ENCODE data around the gene STX3.
"Not testable (repeated sequence)": the region's sequence is repeated elsewhere in the genome, so short reads cannot be mapped to it uniquely, and the experiment has no call there.

The STX3 gene

DNA sequence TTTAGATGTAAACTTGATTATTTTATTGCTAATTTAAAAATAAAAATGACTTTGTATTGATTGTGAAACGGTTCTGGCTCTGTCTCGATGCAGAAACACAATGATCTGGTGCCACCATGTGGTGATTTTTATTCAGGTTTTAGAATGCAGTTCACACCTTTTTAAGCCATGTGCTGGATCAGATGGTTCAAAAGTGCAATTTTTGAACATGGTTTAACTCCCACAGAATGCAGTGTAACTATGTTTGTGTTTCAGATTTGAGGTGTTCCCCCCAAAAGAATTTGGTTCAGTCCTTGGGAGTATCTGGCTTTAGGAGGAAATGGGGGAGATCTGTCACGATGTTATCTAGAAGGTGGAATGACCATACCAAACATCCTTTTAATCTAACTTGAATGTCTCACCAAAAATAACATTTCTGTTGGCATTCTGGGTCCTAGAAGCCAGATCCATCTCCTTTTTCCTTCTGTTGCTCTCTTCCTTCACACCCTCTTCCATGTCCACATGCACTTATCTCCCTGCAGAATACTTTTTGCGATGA, 47.5 kb downstream of the STX3 start:
- no peak overlapping the region for H3K9ac ChIP-seq (ENCODE audit: low read length)
- no peaks in the 10 kb centered on the region for H3K4me1 ChIP-seq (ENCODE audit: control insufficient read depth, insufficient read depth, low read length)
- H3K4me3 ChIP-seq (ENCODE audit: low read length): no peak overlapping the region
- no peaks in the 10 kb centered on the region for H3K27me3 ChIP-seq (ENCODE audit: control insufficient read depth, insufficient read depth, low read length)
- no peak overlapping the region for H3K27ac ChIP-seq (ENCODE audit: low read depth, low read length)
- H3K36me3 ChIP-seq (ENCODE audit: control insufficient read depth, insufficient read depth, low read length): peaks cover 14% of the 10 kb centered on the region

DNA sequence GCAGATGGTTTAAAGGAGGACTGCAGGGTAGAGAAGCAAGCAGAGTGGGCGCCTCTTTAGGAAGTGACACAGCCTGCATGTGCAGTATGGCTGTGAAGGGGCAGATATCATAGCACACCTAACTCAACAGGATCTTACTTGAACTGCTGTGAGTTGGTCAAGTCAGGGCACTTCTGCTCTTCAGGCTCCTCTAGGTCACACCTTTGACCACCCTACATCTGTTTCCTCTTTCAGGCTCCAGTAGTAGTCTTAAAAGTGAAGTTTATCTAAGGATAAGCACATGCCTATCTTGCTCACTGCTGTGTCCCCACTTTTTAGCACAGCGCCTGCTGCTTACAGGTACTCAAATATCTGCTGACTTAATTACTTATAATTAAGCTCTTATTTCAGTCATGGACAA, 48.9 kb downstream of the STX3 start:
- no peak overlapping the region for H3K27ac ChIP-seq (ENCODE audit: low read depth, low read length)
- H3K4me1 ChIP-seq (ENCODE audit: control insufficient read depth, insufficient read depth, low read length): no peaks in the 10 kb centered on the region
- H3K36me3 ChIP-seq (ENCODE audit: control insufficient read depth, insufficient read depth, low read length): peaks cover 14% of the 10 kb centered on the region
- no peaks in the 10 kb centered on the region for H3K27me3 ChIP-seq (ENCODE audit: control insufficient read depth, insufficient read depth, low read length)
- H3K4me3 ChIP-seq (ENCODE audit: low read length): no peak overlapping the region
- H3K9ac ChIP-seq (ENCODE audit: low read length): no peak overlapping the region

DNA sequence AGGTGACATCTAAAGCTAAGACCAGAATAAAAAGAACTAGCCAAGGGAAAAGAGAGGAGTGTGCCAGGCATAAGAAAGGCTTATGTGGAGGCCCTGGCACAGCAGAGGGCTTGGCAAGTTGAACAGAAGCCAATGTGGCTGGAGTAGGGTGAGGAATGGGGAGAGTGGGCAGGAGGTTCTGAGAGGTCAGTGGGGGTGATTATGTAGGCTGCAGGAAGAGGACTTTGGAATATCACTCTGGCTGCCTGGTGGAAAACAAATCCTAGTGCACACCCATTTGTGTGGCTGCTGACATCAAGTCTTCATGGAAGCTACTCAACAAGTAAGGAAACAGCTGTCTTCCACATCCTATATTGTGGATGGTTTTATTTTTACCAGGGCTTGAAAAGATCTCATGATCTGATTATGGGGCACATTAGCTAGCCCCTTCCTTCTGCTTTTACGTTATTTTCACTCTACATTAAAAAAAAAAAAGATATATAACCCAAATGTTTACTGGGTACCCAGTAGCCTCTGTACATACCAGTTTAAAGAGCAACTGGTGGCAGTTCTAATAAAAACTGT, 52.0 kb downstream of the STX3 start:
- H3K9ac ChIP-seq (ENCODE audit: low read length): no peak overlapping the region
- H3K27ac ChIP-seq (ENCODE audit: low read depth, low read length): no peak overlapping the region
- peaks cover 5% of the 10 kb centered on the region for H3K4me1 ChIP-seq (ENCODE audit: control insufficient read depth, insufficient read depth, low read length)
- peaks cover 14% of the 10 kb centered on the region for H3K36me3 ChIP-seq (ENCODE audit: control insufficient read depth, insufficient read depth, low read length)
- no peaks in the 10 kb centered on the region for H3K27me3 ChIP-seq (ENCODE audit: control insufficient read depth, insufficient read depth, low read length)
- no peak overlapping the region for H3K4me3 ChIP-seq (ENCODE audit: low read length)

DNA sequence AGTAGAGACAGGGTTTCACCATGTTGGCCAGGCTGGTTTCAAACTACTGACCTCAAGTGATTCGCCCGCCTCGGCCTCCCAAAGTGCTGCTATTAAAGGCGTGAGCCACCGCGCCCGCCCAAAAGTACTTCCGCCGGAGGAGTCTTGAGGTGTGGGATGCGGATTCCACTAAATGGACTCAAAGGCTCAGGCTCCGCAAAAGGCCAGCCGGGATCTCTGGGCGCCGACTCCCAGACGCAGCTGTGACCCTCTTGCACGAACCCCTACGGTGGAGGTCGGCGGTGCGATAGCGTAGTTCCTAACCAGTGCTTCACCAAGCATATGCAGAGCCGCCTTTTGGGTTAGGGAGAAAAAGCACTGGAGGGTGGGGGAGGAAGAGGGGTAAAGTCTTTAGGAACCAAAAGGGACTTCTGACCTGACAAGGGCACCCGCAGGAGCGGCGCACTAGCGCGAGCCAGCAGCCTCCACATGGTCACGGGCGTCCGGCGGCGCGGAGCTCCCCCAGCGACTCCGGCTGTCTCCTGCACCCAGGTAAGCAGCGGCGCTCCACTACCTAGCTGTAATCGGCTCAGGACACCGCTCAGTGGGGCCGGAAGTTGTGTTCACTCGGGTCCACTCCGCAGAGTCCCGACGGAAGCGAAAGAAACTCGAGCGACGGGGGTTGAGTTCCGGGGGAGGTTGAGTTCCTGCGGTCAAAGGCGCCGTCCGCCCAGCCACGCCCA, 55.2 kb downstream of the STX3 start, which contains the start of gene MRPL16:
Gene MRPL16 (minus strand): TSS at position 590 of the 722 bp plus-strand sequence. CDS start 120 bp downstream, at position 470.
- Histone ChIP-seq H3K36me3 (ENCODE audit: control insufficient read depth, insufficient read depth, low read length) (peaks cover 14% of the 10 kb centered on the region), H3K27me3 (ENCODE audit: control insufficient read depth, insufficient read depth, low read length) (no peaks in the 10 kb centered on the region), H3K9ac (ENCODE audit: low read length) (peak within 1 kb of the TSS; percentile 79), H3K27ac (ENCODE audit: low read depth, low read length) (peak within 1 kb of the TSS; percentile 68), H3K4me1 (ENCODE audit: control insufficient read depth, insufficient read depth, low read length) (peaks cover 5% of the 10 kb centered on the region), H3K4me3 (ENCODE audit: low read length) (peak within 1 kb of the TSS; percentile 75)

- Histone ChIP-seq H3K4me1 (ENCODE audit: control insufficient read depth, insufficient read depth, low read length) (peaks cover 5% of the 10 kb centered on the region), H3K4me3 (ENCODE audit: low read length) (peak overlapping the region; percentile 75), H3K36me3 (ENCODE audit: control insufficient read depth, insufficient read depth, low read length) (peaks cover 14% of the 10 kb centered on the region), H3K9ac (ENCODE audit: low read length) (no peak overlapping the region), H3K27me3 (ENCODE audit: control insufficient read depth, insufficient read depth, low read length) (no peaks in the 10 kb centered on the region), H3K27ac (ENCODE audit: low read depth, low read length) (peak overlapping the region; percentile 52)
Measured at GRCh38 chr11:59810911-59811259, 55.7 kb downstream of the STX3 start.

DNA sequence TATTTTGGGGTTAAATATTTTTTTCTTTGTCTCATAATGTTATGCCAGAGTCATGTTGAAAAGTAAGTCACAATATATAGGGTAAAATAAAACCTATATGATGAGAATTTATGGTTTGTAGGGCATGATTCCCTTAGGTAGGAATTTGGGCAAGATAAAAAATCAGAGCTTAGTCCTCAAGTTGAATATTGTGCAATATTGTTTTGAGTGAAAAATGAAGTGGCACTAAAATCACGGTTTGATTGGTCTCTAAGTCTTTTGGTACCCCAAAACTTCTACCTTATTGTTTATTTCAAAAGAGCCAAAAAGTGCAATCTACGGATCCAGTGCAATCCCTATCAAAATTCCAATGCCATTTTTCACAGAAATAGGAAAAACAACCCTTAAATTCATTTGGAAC, 57.0 kb downstream of the STX3 start:
- no peak overlapping the region for H3K27ac ChIP-seq (ENCODE audit: low read depth, low read length)

DNA sequence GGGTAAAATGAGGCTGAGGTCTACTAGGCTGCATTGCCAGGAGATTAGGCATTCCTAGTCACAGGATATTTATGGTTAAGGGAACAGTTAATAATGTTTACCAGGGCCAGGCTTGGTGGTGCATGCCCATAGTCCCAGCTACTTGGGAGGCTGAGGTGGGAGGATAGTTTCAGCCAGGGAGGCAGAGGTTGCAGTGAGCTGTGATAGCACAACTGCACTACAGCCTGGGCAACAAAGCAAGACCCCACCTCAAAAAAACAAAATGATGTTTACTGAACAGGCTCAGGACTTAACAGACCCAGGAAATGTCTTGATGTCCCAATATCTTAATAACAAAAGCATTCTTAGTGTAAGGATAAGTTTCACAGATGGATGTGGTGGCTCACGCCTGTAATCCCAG, 58.2 kb downstream of the STX3 start:
- no peak overlapping the region for H3K27ac ChIP-seq (ENCODE audit: low read depth, low read length)
- no peak overlapping the region for H3K9ac ChIP-seq (ENCODE audit: low read length)
- no peaks in the 10 kb centered on the region for H3K36me3 ChIP-seq (ENCODE audit: control insufficient read depth, insufficient read depth, low read length)
- H3K4me1 ChIP-seq (ENCODE audit: control insufficient read depth, insufficient read depth, low read length): peaks cover 5% of the 10 kb centered on the region
- H3K4me3 ChIP-seq (ENCODE audit: low read length): no peak overlapping the region
- no peaks in the 10 kb centered on the region for H3K27me3 ChIP-seq (ENCODE audit: control insufficient read depth, insufficient read depth, low read length)

More for the DNA sequence above, 57.0 kb downstream of the STX3 start:
- Histone ChIP-seq H3K9ac (ENCODE audit: low read length) (no peak overlapping the region), H3K4me1 (ENCODE audit: control insufficient read depth, insufficient read depth, low read length) (peaks cover 5% of the 10 kb centered on the region), H3K36me3 (ENCODE audit: control insufficient read depth, insufficient read depth, low read length) (peaks cover 2% of the 10 kb centered on the region), H3K27me3 (ENCODE audit: control insufficient read depth, insufficient read depth, low read length) (no peaks in the 10 kb centered on the region), H3K4me3 (ENCODE audit: low read length) (no peak overlapping the region)

DNA sequence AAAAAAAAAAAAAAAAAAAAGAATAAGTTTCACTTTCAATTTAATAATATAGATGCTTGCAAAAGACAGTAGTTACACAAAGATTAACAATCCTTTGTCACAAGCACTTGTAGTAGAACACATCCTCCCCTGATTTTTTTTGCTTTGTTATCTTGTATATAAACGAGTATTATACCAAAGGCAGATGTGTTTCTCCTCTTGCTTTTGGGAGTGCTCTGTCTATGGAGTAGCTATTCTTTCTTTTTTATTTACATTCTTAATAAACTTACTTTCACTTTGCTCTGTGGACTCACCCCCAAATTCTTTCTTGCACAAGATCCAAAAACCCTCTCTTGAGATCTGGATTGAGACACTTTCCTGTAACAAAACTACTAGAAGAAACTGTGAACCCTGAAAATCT, 58.8 kb downstream of the STX3 start:
- H3K4me1 ChIP-seq (ENCODE audit: control insufficient read depth, insufficient read depth, low read length): peaks cover 5% of the 10 kb centered on the region
- H3K9ac ChIP-seq (ENCODE audit: low read length): no peak overlapping the region
- H3K27me3 ChIP-seq (ENCODE audit: control insufficient read depth, insufficient read depth, low read length): no peaks in the 10 kb centered on the region
- no peaks in the 10 kb centered on the region for H3K36me3 ChIP-seq (ENCODE audit: control insufficient read depth, insufficient read depth, low read length)
- no peak overlapping the region for H3K27ac ChIP-seq (ENCODE audit: low read depth, low read length)
- H3K4me3 ChIP-seq (ENCODE audit: low read length): no peak overlapping the region

- H3K27me3 ChIP-seq (ENCODE audit: control insufficient read depth, insufficient read depth, low read length): no peaks in the 10 kb centered on the region
- no peaks in the 10 kb centered on the region for H3K4me1 ChIP-seq (ENCODE audit: control insufficient read depth, insufficient read depth, low read length)
- H3K4me3 ChIP-seq (ENCODE audit: low read length): no peak overlapping the region
- no peak overlapping the region for H3K9ac ChIP-seq (ENCODE audit: low read length)
- no peak overlapping the region for H3K27ac ChIP-seq (ENCODE audit: low read depth, low read length)
- no peaks in the 10 kb centered on the region for H3K36me3 ChIP-seq (ENCODE audit: control insufficient read depth, insufficient read depth, low read length)
Measured at GRCh38 chr11:59815754-59816153, 60.6 kb downstream of the STX3 start.

DNA sequence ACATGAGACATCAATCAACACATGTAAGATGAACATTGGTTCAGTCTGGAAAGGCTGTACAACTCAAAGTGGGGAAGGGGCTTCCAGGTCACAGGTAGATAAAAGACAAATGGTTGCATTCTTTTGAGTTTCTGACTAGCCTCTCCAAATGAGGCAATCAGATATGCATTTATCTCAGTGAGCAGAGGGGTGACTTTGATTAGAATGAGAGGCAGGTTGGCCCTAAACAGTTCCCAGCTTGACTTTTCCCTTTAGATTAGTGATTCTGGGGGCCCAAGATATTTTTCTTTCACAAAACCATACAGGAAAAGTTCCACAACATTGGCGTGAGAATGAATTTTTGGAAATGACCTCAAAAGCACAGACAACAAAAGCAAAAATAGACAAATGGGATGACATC, 61.3 kb downstream of the STX3 start:
- not testable (repeated sequence) for H3K9ac ChIP-seq (ENCODE audit: low read length); H3K27ac ChIP-seq (ENCODE audit: low read depth, low read length); H3K36me3 ChIP-seq (ENCODE audit: control insufficient read depth, insufficient read depth, low read length); H3K4me1 ChIP-seq (ENCODE audit: control insufficient read depth, insufficient read depth, low read length); H3K4me3 ChIP-seq (ENCODE audit: low read length); H3K27me3 ChIP-seq (ENCODE audit: control insufficient read depth, insufficient read depth, low read length)

DNA sequence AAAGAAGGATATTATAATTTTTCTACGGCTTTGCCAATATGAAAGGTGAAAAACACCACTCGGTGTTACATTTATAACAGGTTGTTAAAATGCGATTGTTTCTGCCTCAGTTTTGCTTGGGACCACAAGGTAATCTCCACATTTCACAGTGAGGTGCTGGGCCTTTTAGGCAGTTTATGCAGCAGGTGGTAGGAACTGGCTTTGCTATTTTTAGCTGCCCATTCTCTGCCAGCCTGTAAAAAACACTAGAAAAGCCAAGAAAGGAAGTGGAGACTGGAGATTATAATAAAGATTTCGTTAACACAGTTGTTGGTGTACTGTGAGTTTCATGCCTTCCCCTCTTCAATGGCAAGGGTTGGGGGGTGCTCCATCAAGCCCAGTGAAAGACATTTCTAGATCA, 63.4 kb downstream of the STX3 start:
- Histone ChIP-seq H3K27me3 (ENCODE audit: control insufficient read depth, insufficient read depth, low read length) (no peaks in the 10 kb centered on the region), H3K27ac (ENCODE audit: low read depth, low read length) (no peak overlapping the region), H3K4me1 (ENCODE audit: control insufficient read depth, insufficient read depth, low read length) (no peaks in the 10 kb centered on the region), H3K36me3 (ENCODE audit: control insufficient read depth, insufficient read depth, low read length) (no peaks in the 10 kb centered on the region), H3K9ac (ENCODE audit: low read length) (no peak overlapping the region), H3K4me3 (ENCODE audit: low read length) (no peak overlapping the region)

- no peaks in the 10 kb centered on the region for H3K36me3 ChIP-seq (ENCODE audit: control insufficient read depth, insufficient read depth, low read length)
- no peak overlapping the region for H3K9ac ChIP-seq (ENCODE audit: low read length)
- H3K4me3 ChIP-seq (ENCODE audit: low read length): no peak overlapping the region
- no peak overlapping the region for H3K27ac ChIP-seq (ENCODE audit: low read depth, low read length)
- H3K27me3 ChIP-seq (ENCODE audit: control insufficient read depth, insufficient read depth, low read length): no peaks in the 10 kb centered on the region
- H3K4me1 ChIP-seq (ENCODE audit: control insufficient read depth, insufficient read depth, low read length): no peaks in the 10 kb centered on the region
Measured at GRCh38 chr11:59822989-59823566, 67.9 kb downstream of the STX3 start.

All from rectal smooth muscle tissue (tissue), 1 donor.